CD8-positive, alpha-beta memory T cell (primary cell): Measurements from ENCODE around the gene TMEM179. TPM values are rescaled to one million over a fixed set of nuclear protein-coding genes. Genes with fewer than 3 reads are reported as not detected.

Source experiments
- CTCF ChIA-PET: fragments of 350-600 bp; sonication (Branson Sonifier 250); formaldehyde crosslinking; loops from one replicate; lab custom pipeline; 2021; ENCODE audit warnings: antibody characterized with exemption; lab: Charles Lee
- POLR2A ChIA-PET: fragments of 350-600 bp; sonication (Branson Sonifier 250); formaldehyde crosslinking; loops from one replicate; lab custom pipeline; 2021; ENCODE audit warnings: antibody characterized with exemption; lab: Charles Lee
- DNase-seq, 5 donors: peaks; one replicate each; pipeline versions ENCODE4 v3.0.0 to v3.0.0-alpha.2; 2020 to 2022; ENCODE audit warnings: mixed read lengths in 1 of 5
- H3K27ac ChIP-seq: one replicate; pipeline ENCODE4 v1.7.0; 2013; ENCODE audit warnings: low read depth, mild to moderate bottlenecking, low read length, moderate library complexity
- H3K27me3 ChIP-seq: 2 replicates; pipeline ENCODE4 v1.7.0; 2013; ENCODE audit warnings: low read length, mild to moderate bottlenecking; ENCODE audit not compliant: insufficient read depth, poor library complexity, severe bottlenecking
- H3K36me3 ChIP-seq: 2 replicates; pipeline ENCODE4 v1.7.0; 2013; ENCODE audit warnings: mild to moderate bottlenecking, low read length, moderate library complexity; ENCODE audit not compliant: insufficient read depth
- H3K4me1 ChIP-seq: 2 replicates; pipeline ENCODE4 v1.7.0; 2013; ENCODE audit warnings: mild to moderate bottlenecking, low read length, moderate library complexity; ENCODE audit not compliant: insufficient read depth
- H3K4me3 ChIP-seq: 2 replicates; pipeline ENCODE4 v1.7.0; 2013; ENCODE audit warnings: mild to moderate bottlenecking, low read length
- H3K9me3 ChIP-seq: 2 replicates; pipeline ENCODE4 v1.7.0; 2013; ENCODE audit warnings: mild to moderate bottlenecking, low read length
- H3K27ac Mint-ChIP-seq, 8 donors: one replicate each; pipeline ENCODE4 v1.8.0; 2020 to 2021; ENCODE audit warnings: mixed read lengths in 8 of 8, mild to moderate bottlenecking in 6 of 8, inconsistent platforms in 3 of 8, moderate library complexity in 3 of 8
- H3K27me3 Mint-ChIP-seq, 2 donors: one replicate each; pipeline ENCODE4 v1.8.0; 2020 to 2021; ENCODE audit warnings: mixed read lengths in 2 of 2, mild to moderate bottlenecking in 1 of 2, moderate library complexity in 1 of 2
- H3K36me3 Mint-ChIP-seq, 3 donors: one replicate each; pipeline ENCODE4 v1.8.0; 2020 to 2021; ENCODE audit warnings: mixed read lengths in 3 of 3, inconsistent platforms in 1 of 3, mild to moderate bottlenecking in 1 of 3
- H3K4me1 Mint-ChIP-seq, 3 donors: one replicate each; pipeline ENCODE4 v1.8.0; 2020 to 2021; ENCODE audit warnings: mixed read lengths in 3 of 3, inconsistent platforms in 1 of 3, mild to moderate bottlenecking in 1 of 3
- H3K4me3 Mint-ChIP-seq, 7 donors: one replicate each; pipeline ENCODE4 v1.8.0; 2020 to 2021; ENCODE audit warnings: mixed read lengths in 7 of 7, mild to moderate bottlenecking in 6 of 7, moderate library complexity in 4 of 7, inconsistent platforms in 2 of 7
- H3K9me3 Mint-ChIP-seq, 5 donors: one replicate each; pipeline ENCODE4 v1.8.0; 2020 to 2022; ENCODE audit warnings: mixed read lengths in 5 of 5, mild to moderate bottlenecking in 3 of 5, moderate library complexity in 2 of 5, inconsistent platforms in 1 of 5
- polyA plus RNA-seq: library from polyadenylated mRNA; unstranded; fragments of 300-500 nt; fragmentation: Illumina TruSeq; gene quantifications from one replicate; pipeline ENCODE4 v1.2.3, GENCODE V29; 2021
- total RNA-seq, 2 experiments: library from RNA; stranded (reverse); gene quantifications; one replicate each; pipeline ENCODE4 v1.2.3, GENCODE V29; 2021

The TMEM179 gene
- total and polyA plus RNA-seq, 3 experiments from 2014 or later: 0.31 TPM; not detected in 2

DNA sequence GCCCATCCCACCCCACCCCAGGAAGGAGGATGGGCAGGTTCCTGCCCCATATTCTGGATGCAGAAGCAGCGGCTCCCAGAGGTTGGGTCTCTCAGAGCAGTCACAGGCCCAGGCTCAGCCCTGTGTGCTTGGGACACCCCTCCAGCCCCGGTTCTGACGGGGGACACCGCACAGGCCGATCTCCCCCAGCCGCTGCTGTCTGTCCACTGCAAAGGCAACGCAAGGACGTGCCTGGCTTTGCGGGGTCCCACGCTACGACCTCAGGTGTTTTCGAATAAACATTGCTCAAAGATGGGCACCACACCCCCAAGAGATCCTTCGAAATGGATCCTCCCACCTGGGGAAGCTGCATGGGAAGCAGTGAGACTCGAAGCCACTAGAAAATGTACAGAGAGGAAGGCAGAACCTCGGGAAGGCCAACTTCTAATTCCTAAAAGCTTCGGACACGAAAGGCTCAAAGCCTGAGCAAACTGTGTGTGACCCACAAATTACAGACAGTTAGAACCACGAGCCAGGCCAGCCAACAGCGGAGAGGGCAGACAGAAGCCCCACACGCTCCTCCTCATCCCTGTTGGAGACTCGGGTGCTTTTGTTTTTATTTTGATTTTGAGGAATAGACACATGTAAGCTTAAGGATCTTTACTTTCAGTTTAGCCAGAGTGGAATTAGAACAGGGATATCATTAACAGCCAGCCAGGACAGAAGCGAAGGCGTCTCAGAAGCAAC, 14.2 kb downstream of the TMEM179 start:
- Histone ChIP-seq H3K4me1 (no peaks in the 10 kb centered on the region), H3K9me3 (no peaks in the 10 kb centered on the region), H3K4me3 (no peak overlapping the region), H3K36me3 (no peaks in the 10 kb centered on the region), H3K27ac (no peak overlapping the region), H3K27me3 (no peaks in the 10 kb centered on the region)
- CTCF ChIA-PET: no interaction called here
- Mint-ChIP-seq H3K4me3 (no peak overlapping the region), H3K9me3 (no peaks in the 10 kb centered on the region), H3K27me3 (peaks cover 7 to 14% of the 10 kb centered on the region in 2 donors), H3K4me1 (no peaks in the 10 kb centered on the region), H3K27ac (no peak overlapping the region), H3K36me3 (no peaks in the 10 kb centered on the region)
- POLR2A ChIA-PET: no interaction called here
- no peak for DNase-seq

DNA sequence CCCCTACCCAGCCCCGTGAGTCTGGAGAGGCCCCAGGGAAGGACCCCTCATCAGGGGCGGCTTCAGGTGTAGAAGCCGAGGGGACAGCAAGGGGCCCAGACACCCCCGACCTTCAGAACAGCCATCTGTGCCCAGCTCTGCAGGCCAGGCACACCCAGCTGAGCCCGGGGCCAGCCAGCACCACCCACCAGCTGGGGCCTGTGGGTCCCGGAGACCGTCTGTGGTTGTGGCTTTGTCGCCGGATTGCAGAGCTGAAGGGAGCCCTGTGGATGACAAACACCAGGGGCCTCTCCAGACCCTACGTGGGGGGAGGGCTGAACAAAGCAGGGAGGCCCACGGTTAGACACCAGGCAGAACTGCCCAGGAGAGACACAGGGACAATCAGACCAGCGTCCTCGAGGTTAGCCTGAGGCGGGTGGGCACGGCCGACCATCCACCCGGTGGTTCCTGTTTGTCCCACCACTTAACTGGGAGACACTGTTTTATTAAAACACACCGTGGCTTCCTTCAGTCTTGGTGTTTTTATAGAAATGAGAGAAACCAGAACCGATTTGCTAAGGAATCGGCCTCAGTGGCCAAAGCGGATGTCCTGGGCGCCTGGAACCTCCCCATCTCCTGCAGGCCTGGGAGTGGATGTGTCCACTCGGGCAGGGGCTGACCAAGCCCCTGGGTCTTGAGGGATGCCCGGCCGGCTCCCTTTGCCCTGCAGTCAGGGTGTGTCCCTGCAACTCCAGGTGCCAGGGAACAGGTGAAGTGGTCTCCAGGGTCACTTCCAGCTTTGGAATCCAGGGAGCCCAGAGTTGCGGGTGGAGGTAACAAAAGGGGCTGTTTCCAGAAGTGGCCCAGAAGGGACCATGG, 15.0 kb downstream of the TMEM179 start:
- Histone ChIP-seq H3K9me3 (no peaks in the 10 kb centered on the region), H3K4me3 (no peak overlapping the region), H3K27ac (no peak overlapping the region), H3K27me3 (no peaks in the 10 kb centered on the region), H3K36me3 (no peaks in the 10 kb centered on the region), H3K4me1 (no peaks in the 10 kb centered on the region)
- CTCF ChIA-PET: no interaction called here
- Mint-ChIP-seq H3K27me3 (peaks cover 7 to 14% of the 10 kb centered on the region in 2 donors), H3K4me3 (no peak overlapping the region), H3K36me3 (no peaks in the 10 kb centered on the region), H3K9me3 (no peaks in the 10 kb centered on the region), H3K27ac (no peak overlapping the region), H3K4me1 (no peaks in the 10 kb centered on the region)
- POLR2A ChIA-PET: no interaction called here
- DNase-seq: no peak

DNA sequence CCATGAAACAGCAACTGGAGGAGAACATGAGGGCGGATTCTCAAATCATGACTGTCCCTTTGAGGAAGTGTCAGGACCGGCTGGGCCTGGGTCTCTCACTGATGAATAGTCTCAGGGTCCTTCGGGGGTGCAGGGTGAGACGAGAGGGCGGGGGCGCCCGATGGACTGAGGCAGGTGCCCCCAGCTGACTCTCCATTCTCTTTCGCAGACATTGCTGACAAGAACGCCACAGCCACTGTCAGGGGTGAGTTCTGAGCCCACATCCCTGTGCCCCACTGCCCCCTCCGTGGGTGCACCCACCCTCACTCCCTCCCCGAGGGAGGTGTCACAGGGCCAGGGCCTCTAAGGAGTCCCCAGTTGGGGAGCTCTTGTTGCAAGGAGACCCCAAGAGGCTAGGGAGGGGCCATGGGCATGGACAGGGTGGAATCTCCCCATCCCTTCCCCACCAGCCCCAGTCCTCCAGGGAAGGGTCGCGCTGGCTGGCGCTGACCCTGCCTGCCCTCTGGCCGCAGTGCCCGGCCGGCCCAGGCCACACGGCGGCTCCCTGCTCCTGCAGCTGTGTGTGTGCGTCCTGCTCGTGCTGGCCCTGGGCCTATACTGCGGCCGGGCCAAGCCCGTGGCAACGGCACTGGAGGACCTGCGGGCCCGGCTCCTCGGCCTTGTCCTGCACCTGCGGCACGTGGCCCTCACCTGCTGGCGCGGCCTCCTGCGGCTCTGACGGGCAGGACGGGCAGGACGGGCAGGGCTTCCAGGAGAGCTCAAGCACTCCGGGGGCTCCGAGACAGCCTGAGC, 16.3 kb downstream of the TMEM179 start:
- no peaks in the 10 kb centered on the region for H3K4me1 Mint-ChIP-seq
- Histone ChIP-seq H3K27me3 (no peaks in the 10 kb centered on the region), H3K4me1 (no peaks in the 10 kb centered on the region), H3K9me3 (no peaks in the 10 kb centered on the region), H3K27ac (no peak overlapping the region), H3K4me3 (no peak overlapping the region), H3K36me3 (no peaks in the 10 kb centered on the region)
- no peak overlapping the region for H3K27ac Mint-ChIP-seq
- H3K36me3 Mint-ChIP-seq: no peaks in the 10 kb centered on the region
- no peaks in the 10 kb centered on the region for H3K9me3 Mint-ChIP-seq
- CTCF ChIA-PET: no interaction called here
- no peak for DNase-seq
- POLR2A ChIA-PET: no interaction called here
- peaks cover 7 to 14% of the 10 kb centered on the region in 2 donors for H3K27me3 Mint-ChIP-seq
- H3K4me3 Mint-ChIP-seq: no peak overlapping the region

DNA sequence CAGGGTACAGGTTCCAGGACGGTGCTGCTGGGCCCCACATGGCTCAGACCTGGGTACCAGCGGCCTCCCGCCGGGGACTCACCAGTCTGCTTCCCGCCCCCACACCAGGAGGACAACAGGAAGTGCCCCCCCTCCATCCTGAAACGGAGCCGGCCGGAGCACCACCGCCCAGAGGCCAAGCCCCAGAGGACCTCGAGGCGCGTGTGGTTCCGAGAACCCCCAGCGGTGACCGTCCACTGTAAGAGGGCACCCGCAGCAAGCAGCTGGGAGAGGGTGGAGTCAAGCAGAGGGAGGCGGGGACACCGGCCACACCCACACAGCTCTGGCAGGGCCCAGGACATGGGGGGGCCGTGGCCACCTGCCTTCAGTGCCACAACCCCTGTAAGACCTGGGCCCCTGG, 16.9 kb downstream of the TMEM179 start:
- H3K4me3 ChIP-seq: no peak overlapping the region
- no peaks in the 10 kb centered on the region for H3K4me1 ChIP-seq
- no peaks in the 10 kb centered on the region for H3K36me3 ChIP-seq
- no peak overlapping the region for H3K27ac ChIP-seq
- CTCF ChIA-PET: no interaction called here
- H3K36me3 Mint-ChIP-seq: no peaks in the 10 kb centered on the region
- H3K9me3 ChIP-seq: no peaks in the 10 kb centered on the region
- H3K4me3 Mint-ChIP-seq: no peak overlapping the region
- POLR2A ChIA-PET: no interaction called here
- no peaks in the 10 kb centered on the region for H3K27me3 ChIP-seq
- no peaks in the 10 kb centered on the region for H3K4me1 Mint-ChIP-seq
- no peaks in the 10 kb centered on the region for H3K9me3 Mint-ChIP-seq
- peak overlapping the region in 1 of 8 donors; percentile 29 for H3K27ac Mint-ChIP-seq
- DNase-seq: no peak
- peaks cover 6 to 14% of the 10 kb centered on the region in 2 donors for H3K27me3 Mint-ChIP-seq

DNA sequence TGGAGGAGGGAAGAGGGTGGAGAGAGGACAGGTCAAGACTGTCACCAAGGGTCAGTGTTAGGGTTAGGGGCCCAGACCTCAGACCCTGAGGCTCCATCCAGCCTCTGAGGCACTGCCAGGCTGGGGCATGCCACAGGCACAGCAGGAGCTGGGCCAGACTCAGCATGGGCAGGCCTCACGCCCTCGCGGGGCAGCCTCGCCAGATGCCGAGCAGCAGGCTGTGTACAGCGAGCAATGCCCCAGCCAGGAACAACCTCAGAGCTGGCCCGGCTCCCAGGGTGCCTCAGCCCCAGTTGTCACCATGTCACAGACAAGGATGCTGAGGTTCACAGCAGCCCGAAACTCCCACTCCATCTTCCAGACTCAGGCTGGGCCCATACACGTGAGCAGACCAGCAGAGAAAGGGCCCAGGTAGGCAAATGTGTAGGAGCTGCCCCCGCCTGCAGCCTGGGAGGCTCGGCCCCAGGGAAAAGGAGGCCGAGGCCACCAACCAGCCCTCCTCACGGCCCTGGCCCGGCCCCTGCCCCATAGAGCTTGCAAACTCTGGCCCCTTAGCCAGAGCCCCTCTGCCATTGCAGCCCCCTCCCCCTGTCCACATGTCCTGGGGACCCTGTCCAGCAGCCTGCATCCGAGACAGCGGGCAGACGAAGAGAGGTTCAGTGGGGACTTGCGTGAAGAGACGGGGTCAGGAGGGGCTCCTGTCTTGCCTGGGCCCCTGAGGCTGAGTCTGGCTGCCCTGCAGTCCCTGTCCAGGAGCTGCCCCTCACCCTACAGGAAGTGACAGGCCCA, 17.5 kb downstream of the TMEM179 start:
- H3K27me3 ChIP-seq: no peaks in the 10 kb centered on the region
- Mint-ChIP-seq H3K27me3 (peaks cover 4 to 9% of the 10 kb centered on the region in 2 donors), H3K4me1 (no peaks in the 10 kb centered on the region), H3K9me3 (no peaks in the 10 kb centered on the region), H3K27ac (no peak overlapping the region), H3K4me3 (no peak overlapping the region), H3K36me3 (no peaks in the 10 kb centered on the region)
- H3K4me1 ChIP-seq: no peaks in the 10 kb centered on the region
- H3K27ac ChIP-seq: no peak overlapping the region
- CTCF ChIA-PET: no interaction called here
- no peak for DNase-seq
- POLR2A ChIA-PET: no interaction called here
- no peaks in the 10 kb centered on the region for H3K9me3 ChIP-seq
- H3K4me3 ChIP-seq: no peak overlapping the region
- no peaks in the 10 kb centered on the region for H3K36me3 ChIP-seq

DNA sequence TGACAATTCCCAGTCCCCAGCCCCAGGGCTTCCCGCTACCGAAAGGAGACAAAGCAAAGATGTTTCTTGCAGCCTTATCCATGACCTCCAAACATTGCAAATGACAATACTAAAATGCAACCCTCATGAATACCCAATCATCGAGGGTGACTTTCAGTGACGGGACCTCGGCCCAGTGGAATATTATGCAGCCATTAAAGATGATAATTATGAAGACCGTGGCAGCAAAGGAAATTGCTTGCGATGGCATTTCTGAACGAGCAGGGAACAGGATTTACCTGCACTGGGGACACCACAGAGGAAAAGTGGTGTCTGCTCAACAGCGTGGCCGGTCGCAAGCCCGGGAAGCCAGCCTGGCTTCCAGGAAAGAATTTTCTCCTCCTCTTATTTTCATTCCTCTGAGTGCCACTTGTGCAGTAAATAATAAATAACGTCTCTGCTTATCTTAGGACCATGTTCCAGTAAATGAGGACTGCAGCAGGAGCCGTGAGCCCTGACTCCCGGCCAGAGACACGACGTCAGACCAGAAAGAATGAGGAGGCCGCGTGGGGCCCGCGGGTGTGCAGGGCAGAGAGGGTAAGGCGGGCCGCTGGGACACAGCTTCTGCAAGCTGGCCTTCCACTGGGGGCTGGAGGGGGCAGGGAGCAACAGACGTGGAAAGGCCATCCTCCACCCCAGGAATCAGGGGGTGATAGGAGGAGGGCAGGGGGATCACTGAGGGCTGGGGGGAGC, 18.4 kb downstream of the TMEM179 start:
- H3K9me3 ChIP-seq: no peaks in the 10 kb centered on the region
- H3K27ac ChIP-seq: no peak overlapping the region
- H3K27me3 ChIP-seq: no peaks in the 10 kb centered on the region
- Mint-ChIP-seq H3K4me1 (no peaks in the 10 kb centered on the region), H3K27ac (no peak overlapping the region), H3K36me3 (no peaks in the 10 kb centered on the region), H3K9me3 (no peaks in the 10 kb centered on the region), H3K4me3 (no peak overlapping the region), H3K27me3 (peaks cover 4 to 9% of the 10 kb centered on the region in 2 donors)
- ChIA-PET CTCF (no interaction called here), POLR2A (no interaction called here)
- no peaks in the 10 kb centered on the region for H3K36me3 ChIP-seq
- no peak for DNase-seq
- H3K4me1 ChIP-seq: no peaks in the 10 kb centered on the region
- no peak overlapping the region for H3K4me3 ChIP-seq

DNA sequence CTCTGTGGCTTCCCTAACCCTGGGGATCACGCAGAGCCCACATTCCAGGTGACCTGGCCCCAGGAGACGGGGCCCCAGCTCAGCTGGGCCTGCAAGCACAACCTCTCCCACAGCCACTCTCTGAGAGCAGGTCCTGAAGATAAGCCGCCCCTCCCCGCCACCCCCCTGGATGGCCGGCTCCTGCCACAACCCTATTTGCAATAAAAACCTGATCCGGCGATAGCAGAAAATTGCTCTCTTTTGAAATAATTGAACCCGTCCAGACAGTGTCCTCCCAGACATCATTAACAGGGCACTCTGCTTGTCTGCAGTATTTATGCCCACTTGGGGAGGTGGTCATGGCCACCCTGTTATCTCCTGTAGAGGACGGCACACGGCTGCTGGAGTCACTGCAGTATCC, 20.0 kb downstream of the TMEM179 start:
- no peak for DNase-seq
- H3K36me3 ChIP-seq: no peaks in the 10 kb centered on the region
- H3K4me1 ChIP-seq: no peaks in the 10 kb centered on the region
- Mint-ChIP-seq H3K9me3 (no peaks in the 10 kb centered on the region), H3K4me1 (no peaks in the 10 kb centered on the region), H3K36me3 (no peaks in the 10 kb centered on the region), H3K4me3 (no peak overlapping the region), H3K27me3 (peaks cover 2 to 9% of the 10 kb centered on the region in 2 donors), H3K27ac (peak overlapping the region in 1 of 8 donors; percentile 73)
- H3K27me3 ChIP-seq: no peaks in the 10 kb centered on the region
- ChIA-PET CTCF (no interaction called here), POLR2A (no interaction called here)
- H3K27ac ChIP-seq: no peak overlapping the region
- H3K4me3 ChIP-seq: no peak overlapping the region
- H3K9me3 ChIP-seq: no peaks in the 10 kb centered on the region
